Stimulated activated CD4-positive, alpha-beta T cell treated with anti-CD3 and anti-CD28 coated beads, Interleukin-12 subunit alpha, Interleukin-12 subunit beta, amount 100 ng/mL, for 24 hours (primary cell): ENCODE measurements around the gene DAG1.

ENCODE experiments used
- DNase-seq, 2 experiments: peaks; one replicate each; pipeline ENCODE4 v3.0.0-alpha.2; 2020; ENCODE audit warnings: low read depth in 2 of 2

Gene DAG1

GRCh38 chr3:49553692-49554632 lies 83.9 kb downstream of the DAG1 start, which contains the start of gene BSN:
Gene BSN, plus strand, starts transcription at chr3:49554477. Its CDS starts 126 bp downstream, at chr3:49554603.
- DNase-seq, result peak; percentile 81 to 83

DNA sequence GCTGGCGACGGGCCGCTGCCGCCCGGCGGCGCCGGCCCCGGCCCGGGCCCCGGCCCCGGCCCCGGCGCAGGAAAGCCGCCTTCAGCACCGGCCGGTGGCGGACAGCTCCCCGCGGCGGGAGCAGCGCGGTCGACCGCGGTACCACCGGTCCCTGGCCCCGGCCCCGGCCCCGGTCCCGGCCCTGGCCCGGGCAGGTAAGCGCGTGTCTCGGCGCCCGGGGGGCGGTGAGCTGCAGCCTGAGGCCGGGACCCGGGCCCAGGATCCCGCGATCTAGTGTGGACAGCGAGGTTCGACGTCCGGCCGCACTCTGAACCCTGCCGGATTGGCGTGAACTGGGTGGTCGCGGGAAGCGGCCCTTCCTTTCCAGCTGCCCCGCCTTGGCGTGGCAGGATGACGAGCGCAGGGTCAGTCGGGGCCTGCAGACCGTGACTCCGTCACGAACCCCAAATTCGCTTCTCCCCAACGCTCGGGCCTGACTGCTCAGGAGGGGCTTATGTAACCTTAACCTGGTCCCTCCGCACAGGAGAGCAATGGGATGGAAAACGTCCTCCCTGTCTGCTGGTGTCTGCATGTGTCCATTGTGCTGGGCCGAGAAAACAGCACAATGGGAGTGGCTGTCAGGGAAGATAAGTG lies 84.7 kb downstream of the DAG1 start:
- DNase-seq, result peak; percentile 25 to 41

- DNase-seq, result no peak
These were observed 86.6 kb downstream of the DAG1 start for GRCh38 chr3:49556500-49557275.

DNA sequence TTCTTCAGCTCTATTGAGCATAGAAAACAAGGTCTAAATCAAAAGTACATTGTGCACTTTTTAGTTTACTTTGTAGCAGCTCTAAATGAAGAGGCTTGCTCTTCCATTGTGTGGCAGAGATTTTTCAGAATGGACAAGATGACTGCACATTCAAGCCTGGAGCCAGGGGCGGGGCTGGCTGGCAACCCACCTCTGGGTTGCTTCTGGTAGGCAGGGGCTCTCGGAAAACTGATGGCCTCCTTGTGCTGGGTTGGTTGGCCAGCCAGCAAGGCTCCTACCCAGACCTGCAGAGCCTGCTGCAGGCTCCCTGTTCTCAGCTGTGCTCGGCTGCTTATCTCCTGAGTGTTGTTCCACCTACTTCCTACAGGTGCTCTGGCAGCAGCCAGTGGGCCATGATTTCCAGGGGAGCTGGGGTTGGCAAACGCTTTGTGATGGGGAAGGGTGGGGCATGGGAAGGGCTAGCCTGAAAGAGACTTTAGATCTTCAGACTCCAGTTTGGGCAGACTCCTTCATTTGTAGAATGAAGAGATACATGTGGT lies 93.0 kb downstream of the DAG1 start:
- DNase-seq, result no peak

GRCh38 chr3:49563766-49564165 lies 93.7 kb downstream of the DAG1 start:
- DNase-seq, result no peak

DNA sequence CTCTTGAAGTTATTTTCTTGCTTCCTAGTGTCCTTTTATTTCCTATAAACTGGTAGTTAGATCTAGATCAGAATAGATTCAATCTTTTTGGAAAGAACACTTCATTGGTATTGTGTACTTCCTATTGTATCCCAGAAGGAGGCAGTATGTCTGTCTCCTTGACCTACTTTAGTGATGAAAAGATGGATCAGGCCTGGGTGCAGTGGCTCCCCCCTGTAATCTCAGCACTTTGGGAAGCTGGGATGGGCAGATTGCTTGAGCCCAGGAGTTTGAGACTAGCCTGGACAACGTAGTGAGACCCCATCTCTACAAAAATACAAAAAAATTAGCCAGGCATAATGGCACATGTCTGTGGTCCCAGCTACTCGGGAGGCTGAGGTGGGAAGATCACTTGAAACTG lies 96.2 kb downstream of the DAG1 start:
- no peak for DNase-seq

DNA sequence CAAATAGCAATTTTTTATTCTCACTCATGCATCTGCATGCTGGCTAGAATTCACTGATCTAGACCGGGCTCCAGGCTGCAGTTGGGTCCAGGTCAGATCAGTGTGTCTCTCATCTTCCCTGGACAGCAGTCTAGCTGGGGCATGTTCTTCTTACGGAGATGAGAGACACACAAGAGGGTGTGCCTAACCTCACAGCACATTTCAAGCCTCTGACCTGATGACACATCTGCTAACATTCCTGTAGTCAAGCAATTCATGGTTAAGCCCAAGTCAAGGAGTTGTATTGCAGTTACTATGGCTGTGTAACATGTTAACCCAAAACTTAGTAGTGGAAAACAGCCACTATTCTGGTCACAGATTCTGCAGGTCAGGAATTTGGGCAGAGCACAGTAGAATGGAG lies 97.3 kb downstream of the DAG1 start:
- no peak for DNase-seq

- no peak for DNase-seq
These were observed 98.9 kb downstream of the DAG1 start for GRCh38 chr3:49568965-49569364.

GRCh38 chr3:49570028-49570654 lies 100.1 kb downstream of the DAG1 start:
- no peak for DNase-seq

GRCh38 chr3:49582177-49582576 lies 112.1 kb downstream of the DAG1 start:
- no peak for DNase-seq
